ENCODE results near the gene NR6A1.

DNA sequence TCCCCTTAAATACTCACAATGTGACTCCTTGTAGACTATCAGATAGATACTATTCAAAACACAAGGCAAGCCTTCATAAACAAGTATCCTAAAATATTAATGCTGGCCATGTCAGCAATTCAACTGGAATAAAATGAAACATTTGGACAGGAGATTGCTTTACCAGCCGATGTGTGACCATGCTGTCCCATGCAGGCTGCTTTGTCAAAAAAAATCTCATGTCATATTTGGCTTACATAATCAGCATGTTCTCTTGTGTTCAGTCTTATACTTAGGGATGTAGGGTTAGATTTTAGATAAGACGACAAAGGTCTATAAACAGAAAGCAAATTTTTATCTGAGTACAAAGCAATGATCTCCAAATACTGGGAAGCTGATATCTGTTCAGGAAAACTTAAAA is 108.5 kb downstream of the NR6A1 start:
- TF ChIP-seq, protein P1, sequence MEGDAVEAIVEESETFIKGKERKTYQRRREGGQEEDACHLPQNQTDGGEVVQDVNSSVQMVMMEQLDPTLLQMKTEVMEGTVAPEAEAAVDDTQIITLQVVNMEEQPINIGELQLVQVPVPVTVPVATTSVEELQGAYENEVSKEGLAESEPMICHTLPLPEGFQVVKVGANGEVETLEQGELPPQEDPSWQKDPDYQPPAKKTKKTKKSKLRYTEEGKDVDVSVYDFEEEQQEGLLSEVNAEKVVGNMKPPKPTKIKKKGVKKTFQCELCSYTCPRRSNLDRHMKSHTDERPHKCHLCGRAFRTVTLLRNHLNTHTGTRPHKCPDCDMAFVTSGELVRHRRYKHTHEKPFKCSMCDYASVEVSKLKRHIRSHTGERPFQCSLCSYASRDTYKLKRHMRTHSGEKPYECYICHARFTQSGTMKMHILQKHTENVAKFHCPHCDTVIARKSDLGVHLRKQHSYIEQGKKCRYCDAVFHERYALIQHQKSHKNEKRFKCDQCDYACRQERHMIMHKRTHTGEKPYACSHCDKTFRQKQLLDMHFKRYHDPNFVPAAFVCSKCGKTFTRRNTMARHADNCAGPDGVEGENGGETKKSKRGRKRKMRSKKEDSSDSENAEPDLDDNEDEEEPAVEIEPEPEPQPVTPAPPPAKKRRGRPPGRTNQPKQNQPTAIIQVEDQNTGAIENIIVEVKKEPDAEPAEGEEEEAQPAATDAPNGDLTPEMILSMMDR (IDR thresholded peaks at IDR 0.05) = no peak
- TF ChIP-seq POLR2A (IDR thresholded peaks at IDR 0.05) = no peak
